Calu3 (cell line): ENCODE measurements around the gene AFAP1. TPM values are rescaled to one million over a fixed set of nuclear protein-coding genes. Genes with fewer than 3 reads are reported as not detected.

Experiments
- BruUV-seq: library from RNA; stranded (reverse); fragments of 400-500 nt; replicated peaks from 2 replicates; lab custom pipeline; 2021; lab: Mats Ljungman, UMichigan
- CTCF ChIA-PET: fragments of 300-600 bp; sonication (Branson Sonifier 250); formaldehyde crosslinking; loops from one replicate; lab custom pipeline; 2022; ENCODE audit warnings: antibody characterized with exemption; lab: Charles Lee
- DNase-seq: peaks from one replicate; pipeline ENCODE4 v3.0.0; 2022
- H3K27ac Mint-ChIP-seq: one replicate; pipeline ENCODE4 v1.8.0; 2022; ENCODE audit warnings: mixed read lengths; ENCODE audit not compliant: unreplicated experiment
- H3K27me3 Mint-ChIP-seq: one replicate; pipeline ENCODE4 v1.8.0; 2022; ENCODE audit warnings: mixed read lengths; ENCODE audit not compliant: unreplicated experiment
- H3K36me3 Mint-ChIP-seq: one replicate; pipeline ENCODE4 v1.8.0; 2022; ENCODE audit warnings: mild to moderate bottlenecking, moderate library complexity, mixed read lengths; ENCODE audit not compliant: insufficient read depth, unreplicated experiment
- H3K4me1 Mint-ChIP-seq: one replicate; pipeline ENCODE4 v1.8.0; 2022; ENCODE audit warnings: mild to moderate bottlenecking, low read depth, mixed read lengths; ENCODE audit not compliant: unreplicated experiment
- H3K4me3 Mint-ChIP-seq: one replicate; pipeline ENCODE4 v1.8.0; 2022; ENCODE audit warnings: mild to moderate bottlenecking, low read depth, moderate library complexity, mixed read lengths; ENCODE audit not compliant: unreplicated experiment
- H3K9me3 Mint-ChIP-seq: one replicate; pipeline ENCODE4 v1.8.0; 2022; ENCODE audit warnings: low read depth, mixed read lengths; ENCODE audit not compliant: unreplicated experiment
- intact Hi-C: fragments of 100-400 bp; cut with micrococcal nuclease; formaldehyde crosslinking; loops from one replicate; pipeline ENCODE4 v1.10.0; 2022; ENCODE audit not compliant: unreplicated experiment
- total RNA-seq: library from RNA; stranded (reverse); gene quantifications from 2 replicates; pipeline ENCODE4 v1.2.3, GENCODE V29; 2022
- TF ChIP-seq, protein P1 (sequence below): fragments of 200-600 bp; IDR thresholded peaks from one replicate; pipeline ENCODE4 v1.8.0; 2022; ENCODE audit warnings: antibody characterized with exemption; ENCODE audit not compliant: unreplicated experiment

The AFAP1 gene
- total RNA-seq, 1 experiment from 2014 or later = 40.1 TPM

DNA sequence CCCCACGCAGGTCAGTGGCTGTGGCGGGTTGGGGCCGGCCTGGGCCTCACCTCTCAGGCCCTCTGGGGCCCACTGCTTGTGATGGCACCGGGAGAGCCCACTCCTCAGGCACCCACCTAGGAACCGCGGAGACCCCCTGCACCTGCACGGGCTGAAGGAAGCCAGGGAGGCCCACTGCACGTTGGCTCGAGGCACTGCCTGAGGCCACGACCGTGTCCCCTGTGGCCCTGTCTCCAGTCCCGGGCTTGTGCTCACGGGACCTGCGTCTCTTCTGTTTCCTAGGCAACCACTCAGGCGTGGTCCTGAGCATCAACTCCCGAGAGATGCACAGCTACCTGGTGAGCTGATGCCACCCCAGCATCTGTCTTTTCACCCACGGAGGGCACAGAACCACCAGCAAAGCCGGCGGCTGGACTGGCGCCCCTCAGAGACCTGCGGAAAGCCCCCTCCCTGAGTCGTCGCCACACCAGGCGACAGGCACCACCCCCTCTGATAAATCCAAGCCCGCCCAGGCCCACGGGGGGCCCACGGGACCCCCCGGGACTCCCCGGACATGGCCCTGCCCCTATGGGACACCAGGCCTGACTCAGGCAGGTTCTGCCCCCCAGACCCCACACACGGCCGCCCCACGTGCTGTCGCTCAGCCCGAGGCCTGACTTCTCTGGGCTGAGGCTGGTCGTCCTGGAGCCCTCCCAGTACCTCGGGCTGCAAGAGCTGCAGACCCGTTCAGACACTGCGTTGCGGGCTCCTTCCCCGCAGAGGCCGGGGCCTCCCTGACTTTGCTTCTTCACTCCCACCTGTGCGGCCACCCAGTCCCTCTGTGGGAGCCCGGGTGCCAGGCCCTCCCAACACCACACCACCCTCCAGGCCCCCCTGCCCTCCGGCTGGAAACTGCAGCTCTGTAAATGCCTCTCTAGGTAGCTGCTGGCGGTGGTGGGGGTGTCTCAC is 199.5 kb downstream of the AFAP1 start:
- BruUV-seq = no TSS peak
- Mint-ChIP-seq H3K4me3 (no peak overlapping the region), H3K4me1 (no peaks in the 10 kb centered on the region), H3K27me3 (peaks cover 20% of the 10 kb centered on the region), H3K27ac (no peak overlapping the region), H3K36me3 (no peaks in the 10 kb centered on the region), H3K9me3 (no peaks in the 10 kb centered on the region)
- DNase-seq = no peak
- CTCF ChIA-PET = no interaction called here
- TF ChIP-seq, protein P1, sequence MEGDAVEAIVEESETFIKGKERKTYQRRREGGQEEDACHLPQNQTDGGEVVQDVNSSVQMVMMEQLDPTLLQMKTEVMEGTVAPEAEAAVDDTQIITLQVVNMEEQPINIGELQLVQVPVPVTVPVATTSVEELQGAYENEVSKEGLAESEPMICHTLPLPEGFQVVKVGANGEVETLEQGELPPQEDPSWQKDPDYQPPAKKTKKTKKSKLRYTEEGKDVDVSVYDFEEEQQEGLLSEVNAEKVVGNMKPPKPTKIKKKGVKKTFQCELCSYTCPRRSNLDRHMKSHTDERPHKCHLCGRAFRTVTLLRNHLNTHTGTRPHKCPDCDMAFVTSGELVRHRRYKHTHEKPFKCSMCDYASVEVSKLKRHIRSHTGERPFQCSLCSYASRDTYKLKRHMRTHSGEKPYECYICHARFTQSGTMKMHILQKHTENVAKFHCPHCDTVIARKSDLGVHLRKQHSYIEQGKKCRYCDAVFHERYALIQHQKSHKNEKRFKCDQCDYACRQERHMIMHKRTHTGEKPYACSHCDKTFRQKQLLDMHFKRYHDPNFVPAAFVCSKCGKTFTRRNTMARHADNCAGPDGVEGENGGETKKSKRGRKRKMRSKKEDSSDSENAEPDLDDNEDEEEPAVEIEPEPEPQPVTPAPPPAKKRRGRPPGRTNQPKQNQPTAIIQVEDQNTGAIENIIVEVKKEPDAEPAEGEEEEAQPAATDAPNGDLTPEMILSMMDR = no peak
- intact Hi-C loops = no loop called here

- no peak overlapping the region for H3K4me3 Mint-ChIP-seq
- intact Hi-C loops = no loop called here
- no peak overlapping the region for H3K27ac Mint-ChIP-seq
- H3K27me3 Mint-ChIP-seq = peaks cover 29% of the 10 kb centered on the region
- H3K9me3 Mint-ChIP-seq = no peaks in the 10 kb centered on the region
- no peaks in the 10 kb centered on the region for H3K36me3 Mint-ChIP-seq
- BruUV-seq = no TSS peak
- CTCF ChIA-PET = no interaction called here
- TF ChIP-seq, protein P1 = no peak
- no peak for DNase-seq
- H3K4me1 Mint-ChIP-seq = no peaks in the 10 kb centered on the region
Measured at GRCh38 chr4:7739077-7739917, 200.4 kb downstream of the AFAP1 start.

DNA sequence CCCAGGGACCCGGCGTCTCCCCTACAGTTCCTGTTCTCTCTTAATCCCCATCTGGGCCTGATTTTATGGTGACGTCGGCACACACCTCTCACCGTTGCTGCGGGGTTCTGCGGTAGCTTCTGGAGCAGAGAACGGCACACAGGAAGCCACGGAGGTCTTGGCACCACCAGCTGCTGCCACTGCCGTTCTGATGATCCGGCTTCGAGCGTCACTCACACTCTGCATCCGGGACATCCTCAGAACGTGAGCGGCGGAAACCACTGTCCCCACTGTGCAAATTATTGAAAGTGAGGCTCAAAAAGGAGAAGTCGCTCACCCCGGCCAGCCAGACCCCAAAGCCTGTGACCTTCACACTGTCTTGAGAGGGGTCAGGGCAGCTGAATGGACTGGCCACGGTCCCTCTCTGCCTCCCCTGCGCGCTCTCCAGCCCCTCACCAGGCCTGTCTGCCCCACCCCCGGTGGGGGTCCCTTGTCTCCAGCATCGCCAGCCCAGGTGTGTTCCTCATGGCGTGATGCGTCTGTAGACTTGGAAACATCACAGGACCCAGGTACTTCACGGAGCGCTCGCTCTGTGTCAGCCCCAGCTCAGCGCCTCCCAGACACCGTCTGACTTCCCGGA is 201.1 kb downstream of the AFAP1 start:
- CTCF ChIA-PET = no interaction called here
- no peaks in the 10 kb centered on the region for H3K36me3 Mint-ChIP-seq

More for the DNA sequence above, 201.1 kb downstream of the AFAP1 start:
- H3K27me3 Mint-ChIP-seq = peaks cover 36% of the 10 kb centered on the region
- no peaks in the 10 kb centered on the region for H3K9me3 Mint-ChIP-seq
- intact Hi-C loops = no loop called here
- H3K4me3 Mint-ChIP-seq = no peak overlapping the region
- TF ChIP-seq, protein P1 = no peak
- no peak overlapping the region for H3K27ac Mint-ChIP-seq
- no peaks in the 10 kb centered on the region for H3K4me1 Mint-ChIP-seq
- no TSS peak for BruUV-seq
- DNase-seq = no peak
